ENCODE measurements around the gene PLEKHG1. TPM values are rescaled to one million over a fixed set of nuclear protein-coding genes. Genes with fewer than 3 reads are reported as not detected.

Gene PLEKHG1
- total RNA-seq, 1 experiment from 2014 or later = 2.7 TPM

DNA sequence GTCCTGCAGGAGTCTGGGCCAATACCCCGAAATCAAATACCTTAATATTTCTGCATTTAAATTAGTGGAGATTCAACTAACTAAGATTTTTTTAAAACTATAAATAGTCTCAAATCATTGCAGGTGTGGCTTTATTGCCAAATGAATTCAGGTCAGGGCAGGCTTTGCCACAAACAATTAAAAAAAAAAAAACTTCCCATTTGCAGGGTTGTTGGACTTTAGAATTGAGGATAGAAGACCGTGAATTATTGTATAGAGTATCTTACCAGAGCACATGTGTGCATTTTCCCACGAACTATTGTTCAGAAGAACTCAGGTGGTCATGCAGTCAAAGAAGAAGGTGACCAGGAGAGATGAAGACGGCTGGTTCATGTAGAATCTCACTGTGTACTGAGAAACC is 6.6 kb upstream of the PLEKHG1 start:
- Mint-ChIP-seq H3K4me3 (no peak overlapping the region), H3K36me3 (no peaks in the 10 kb centered on the region), H3K27ac (no peak overlapping the region), H3K4me1 (peaks cover 7% of the 10 kb centered on the region; the same call in 1 of the 2 replicates), H3K27me3 (ENCODE audit: low read depth) (peaks cover 12% of the 10 kb centered on the region), H3K9me3 (no peaks in the 10 kb centered on the region)
- no peak for ATAC-seq
- POLR2A ChIA-PET = no interaction called here
- CTCF ChIA-PET = no interaction called here
- no peak for DNase-seq (ENCODE audit: low spot score)
- TF ChIP-seq JAZF1 (CRISPR knock-in tag; IDR thresholded peaks at IDR 0.05) = no peak
- no peak for TF ChIP-seq RELA (CRISPR knock-in tag; IDR thresholded peaks at IDR 0.05; ENCODE audit: borderline replicate concordance)
- TF ChIP-seq, protein P1, sequence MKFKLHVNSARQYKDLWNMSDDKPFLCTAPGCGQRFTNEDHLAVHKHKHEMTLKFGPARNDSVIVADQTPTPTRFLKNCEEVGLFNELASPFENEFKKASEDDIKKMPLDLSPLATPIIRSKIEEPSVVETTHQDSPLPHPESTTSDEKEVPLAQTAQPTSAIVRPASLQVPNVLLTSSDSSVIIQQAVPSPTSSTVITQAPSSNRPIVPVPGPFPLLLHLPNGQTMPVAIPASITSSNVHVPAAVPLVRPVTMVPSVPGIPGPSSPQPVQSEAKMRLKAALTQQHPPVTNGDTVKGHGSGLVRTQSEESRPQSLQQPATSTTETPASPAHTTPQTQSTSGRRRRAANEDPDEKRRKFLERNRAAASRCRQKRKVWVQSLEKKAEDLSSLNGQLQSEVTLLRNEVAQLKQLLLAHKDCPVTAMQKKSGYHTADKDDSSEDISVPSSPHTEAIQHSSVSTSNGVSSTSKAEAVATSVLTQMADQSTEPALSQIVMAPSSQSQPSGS (CRISPR knock-in tag; IDR thresholded peaks at IDR 0.05; ENCODE audit: borderline replicate concordance, low read depth) = no peak
- TF ChIP-seq TP53 (CRISPR knock-in tag; IDR thresholded peaks at IDR 0.05) = no peak
- TF ChIP-seq, protein P2, sequence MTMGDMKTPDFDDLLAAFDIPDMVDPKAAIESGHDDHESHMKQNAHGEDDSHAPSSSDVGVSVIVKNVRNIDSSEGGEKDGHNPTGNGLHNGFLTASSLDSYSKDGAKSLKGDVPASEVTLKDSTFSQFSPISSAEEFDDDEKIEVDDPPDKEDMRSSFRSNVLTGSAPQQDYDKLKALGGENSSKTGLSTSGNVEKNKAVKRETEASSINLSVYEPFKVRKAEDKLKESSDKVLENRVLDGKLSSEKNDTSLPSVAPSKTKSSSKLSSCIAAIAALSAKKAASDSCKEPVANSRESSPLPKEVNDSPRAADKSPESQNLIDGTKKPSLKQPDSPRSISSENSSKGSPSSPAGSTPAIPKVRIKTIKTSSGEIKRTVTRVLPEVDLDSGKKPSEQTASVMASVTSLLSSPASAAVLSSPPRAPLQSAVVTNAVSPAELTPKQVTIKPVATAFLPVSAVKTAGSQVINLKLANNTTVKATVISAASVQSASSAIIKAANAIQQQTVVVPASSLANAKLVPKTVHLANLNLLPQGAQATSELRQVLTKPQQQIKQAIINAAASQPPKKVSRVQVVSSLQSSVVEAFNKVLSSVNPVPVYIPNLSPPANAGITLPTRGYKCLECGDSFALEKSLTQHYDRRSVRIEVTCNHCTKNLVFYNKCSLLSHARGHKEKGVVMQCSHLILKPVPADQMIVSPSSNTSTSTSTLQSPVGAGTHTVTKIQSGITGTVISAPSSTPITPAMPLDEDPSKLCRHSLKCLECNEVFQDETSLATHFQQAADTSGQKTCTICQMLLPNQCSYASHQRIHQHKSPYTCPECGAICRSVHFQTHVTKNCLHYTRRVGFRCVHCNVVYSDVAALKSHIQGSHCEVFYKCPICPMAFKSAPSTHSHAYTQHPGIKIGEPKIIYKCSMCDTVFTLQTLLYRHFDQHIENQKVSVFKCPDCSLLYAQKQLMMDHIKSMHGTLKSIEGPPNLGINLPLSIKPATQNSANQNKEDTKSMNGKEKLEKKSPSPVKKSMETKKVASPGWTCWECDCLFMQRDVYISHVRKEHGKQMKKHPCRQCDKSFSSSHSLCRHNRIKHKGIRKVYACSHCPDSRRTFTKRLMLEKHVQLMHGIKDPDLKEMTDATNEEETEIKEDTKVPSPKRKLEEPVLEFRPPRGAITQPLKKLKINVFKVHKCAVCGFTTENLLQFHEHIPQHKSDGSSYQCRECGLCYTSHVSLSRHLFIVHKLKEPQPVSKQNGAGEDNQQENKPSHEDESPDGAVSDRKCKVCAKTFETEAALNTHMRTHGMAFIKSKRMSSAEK (CRISPR knock-in tag; IDR thresholded peaks at IDR 0.05; ENCODE audit: borderline replicate concordance) = no peak
- no peak for TF ChIP-seq ZNF396 (CRISPR knock-in tag; IDR thresholded peaks at IDR 0.05; ENCODE audit: borderline replicate concordance)
- TF ChIP-seq TCF7 (CRISPR knock-in tag; IDR thresholded peaks at IDR 0.05; ENCODE audit: low read depth) = no peak
- TF ChIP-seq ZNF671 (CRISPR knock-in tag; IDR thresholded peaks at IDR 0.05) = no peak
- TF ChIP-seq PRRX2 (CRISPR knock-in tag; IDR thresholded peaks at IDR 0.05) = no peak
- TF ChIP-seq, protein P3, sequence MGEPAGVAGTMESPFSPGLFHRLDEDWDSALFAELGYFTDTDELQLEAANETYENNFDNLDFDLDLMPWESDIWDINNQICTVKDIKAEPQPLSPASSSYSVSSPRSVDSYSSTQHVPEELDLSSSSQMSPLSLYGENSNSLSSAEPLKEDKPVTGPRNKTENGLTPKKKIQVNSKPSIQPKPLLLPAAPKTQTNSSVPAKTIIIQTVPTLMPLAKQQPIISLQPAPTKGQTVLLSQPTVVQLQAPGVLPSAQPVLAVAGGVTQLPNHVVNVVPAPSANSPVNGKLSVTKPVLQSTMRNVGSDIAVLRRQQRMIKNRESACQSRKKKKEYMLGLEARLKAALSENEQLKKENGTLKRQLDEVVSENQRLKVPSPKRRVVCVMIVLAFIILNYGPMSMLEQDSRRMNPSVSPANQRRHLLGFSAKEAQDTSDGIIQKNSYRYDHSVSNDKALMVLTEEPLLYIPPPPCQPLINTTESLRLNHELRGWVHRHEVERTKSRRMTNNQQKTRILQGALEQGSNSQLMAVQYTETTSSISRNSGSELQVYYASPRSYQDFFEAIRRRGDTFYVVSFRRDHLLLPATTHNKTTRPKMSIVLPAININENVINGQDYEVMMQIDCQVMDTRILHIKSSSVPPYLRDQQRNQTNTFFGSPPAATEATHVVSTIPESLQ (CRISPR knock-in tag; IDR thresholded peaks at IDR 0.05) = no peak
- no peak for TF ChIP-seq JUN (CRISPR knock-in tag; IDR thresholded peaks at IDR 0.05)
- TF ChIP-seq MYBL2 (CRISPR knock-in tag; IDR thresholded peaks at IDR 0.05) = no peak
- no peak for TF ChIP-seq CBFB (CRISPR knock-in tag; IDR thresholded peaks at IDR 0.05; ENCODE audit: low read depth)
- no peak for TF ChIP-seq ELF4 (CRISPR knock-in tag; IDR thresholded peaks at IDR 0.05; ENCODE audit: low read depth)
- no peak for TF ChIP-seq ZNF416 (CRISPR knock-in tag; IDR thresholded peaks at IDR 0.05)
- TF ChIP-seq IRF2 (CRISPR knock-in tag; IDR thresholded peaks at IDR 0.05; ENCODE audit: borderline replicate concordance, low read depth) = no peak
- TF ChIP-seq IRF1 (CRISPR knock-in tag; IDR thresholded peaks at IDR 0.05) = no peak
- TF ChIP-seq AFF4 (CRISPR knock-in tag; IDR thresholded peaks at IDR 0.05; ENCODE audit: borderline replicate concordance) = no peak

Data from WTC11 (cell line).